Suprapubic skin (tissue), 3 donors: Measurements from ENCODE around the gene SEMA4A.

Experiments
- EP300 ChIP-seq: sonication (generic); formaldehyde crosslinking; IDR thresholded peaks from one replicate; pipeline ENCODE4 v1.6.1; 2017; ENCODE audit warnings: antibody characterized with exemption
- POLR2A ChIP-seq, 2 donors: fragments of 450-650 bp; IDR thresholded peaks; one replicate each; pipeline ENCODE4 v1.6.1; 2017; ENCODE audit warnings: antibody characterized with exemption in 2 of 2, mild to moderate bottlenecking in 2 of 2, moderate library complexity in 2 of 2
- TF ChIP-seq, protein P1 (sequence below), 2 donors: fragments of 200-600 bp in 1 of 2; fragments of 450-650 bp in 1 of 2; sonication (generic) in 1 of 2; IDR thresholded peaks; one replicate each; pipeline ENCODE4 v1.5.1; 2016 to 2019; ENCODE audit warnings: antibody characterized with exemption in 2 of 2, mild to moderate bottlenecking in 1 of 2, moderate library complexity in 1 of 2

DNA sequence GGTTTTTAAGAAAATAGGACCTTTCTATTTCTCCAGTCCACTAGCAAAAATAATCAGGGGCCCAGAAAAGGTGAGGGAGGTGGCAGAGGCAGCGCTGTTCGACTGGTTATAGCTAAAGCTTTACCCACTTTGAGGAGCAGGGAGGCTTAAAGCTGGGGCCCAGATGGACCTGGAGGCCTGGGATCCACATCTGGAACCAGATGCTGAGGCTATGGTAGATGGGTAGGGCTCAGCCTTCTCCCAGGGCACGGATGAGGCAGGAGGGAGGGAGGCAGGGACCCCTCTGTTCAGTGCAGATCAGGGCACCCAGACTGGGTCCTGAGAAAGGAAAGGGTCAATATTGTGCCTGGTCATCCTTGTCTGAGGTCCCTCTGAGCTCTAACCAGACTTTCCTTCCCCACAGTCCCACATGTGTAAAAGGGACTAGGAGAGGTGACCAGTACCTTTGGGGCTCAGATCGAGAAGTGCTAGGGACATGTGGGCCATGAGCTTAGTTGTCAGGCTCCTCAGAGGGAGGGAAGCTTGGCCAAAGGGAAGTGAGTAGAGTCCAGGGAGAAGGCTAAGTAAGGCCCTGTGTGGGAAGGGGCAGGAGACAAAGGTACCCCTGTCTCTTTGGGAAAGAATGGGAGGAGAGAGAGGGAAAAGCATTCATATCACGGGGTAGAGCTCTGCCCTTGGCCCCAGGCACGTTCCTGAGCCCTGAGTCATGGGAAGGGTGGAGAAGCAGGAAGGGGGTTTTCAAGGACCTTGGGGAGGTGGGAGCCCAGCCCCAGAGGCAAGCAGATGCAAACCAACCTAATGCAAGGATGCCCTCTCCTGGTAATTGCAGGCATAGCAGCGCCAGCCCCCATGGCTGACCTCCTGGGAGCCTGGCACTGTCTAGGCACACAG, 23.5 kb upstream of the SEMA4A start:
- TF ChIP-seq EP300 (no peak), POLR2A (IDR thresholded peaks at IDR 0.05) (no peak)
- TF ChIP-seq, protein P1, sequence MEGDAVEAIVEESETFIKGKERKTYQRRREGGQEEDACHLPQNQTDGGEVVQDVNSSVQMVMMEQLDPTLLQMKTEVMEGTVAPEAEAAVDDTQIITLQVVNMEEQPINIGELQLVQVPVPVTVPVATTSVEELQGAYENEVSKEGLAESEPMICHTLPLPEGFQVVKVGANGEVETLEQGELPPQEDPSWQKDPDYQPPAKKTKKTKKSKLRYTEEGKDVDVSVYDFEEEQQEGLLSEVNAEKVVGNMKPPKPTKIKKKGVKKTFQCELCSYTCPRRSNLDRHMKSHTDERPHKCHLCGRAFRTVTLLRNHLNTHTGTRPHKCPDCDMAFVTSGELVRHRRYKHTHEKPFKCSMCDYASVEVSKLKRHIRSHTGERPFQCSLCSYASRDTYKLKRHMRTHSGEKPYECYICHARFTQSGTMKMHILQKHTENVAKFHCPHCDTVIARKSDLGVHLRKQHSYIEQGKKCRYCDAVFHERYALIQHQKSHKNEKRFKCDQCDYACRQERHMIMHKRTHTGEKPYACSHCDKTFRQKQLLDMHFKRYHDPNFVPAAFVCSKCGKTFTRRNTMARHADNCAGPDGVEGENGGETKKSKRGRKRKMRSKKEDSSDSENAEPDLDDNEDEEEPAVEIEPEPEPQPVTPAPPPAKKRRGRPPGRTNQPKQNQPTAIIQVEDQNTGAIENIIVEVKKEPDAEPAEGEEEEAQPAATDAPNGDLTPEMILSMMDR (IDR thresholded peaks at IDR 0.05): peak; percentile 98 to 99
